Large intestine (tissue), 3 donors: ENCODE data around the gene PLPPR4. TPM values are rescaled to one million over a fixed set of nuclear protein-coding genes. Genes with fewer than 3 reads are reported as not detected.
"Not testable (repeated sequence)": the region's sequence is repeated elsewhere in the genome, so short reads cannot be mapped to it uniquely, and the experiment has no call there.

Source experiments
- DNase-seq, 2 donors: peaks; one replicate each; pipeline versions ENCODE4 v3.0.0 to v3.0.0-alpha.2; 2013
- H3K27ac ChIP-seq: one replicate; pipeline ENCODE4 v1.5.1; 2013; ENCODE audit warnings: low read length
- H3K27me3 ChIP-seq: 2 replicates; pipeline ENCODE4 v1.6.1; 2013; ENCODE audit warnings: low read length; ENCODE audit not compliant: control insufficient read depth, insufficient read depth
- H3K36me3 ChIP-seq: 2 replicates; pipeline ENCODE4 v1.6.1; 2013; ENCODE audit warnings: low read length; ENCODE audit not compliant: control insufficient read depth, insufficient read depth
- H3K4me1 ChIP-seq: one replicate; pipeline ENCODE4 v1.6.1; 2013; ENCODE audit warnings: low read length; ENCODE audit not compliant: control insufficient read depth, insufficient read depth
- H3K4me3 ChIP-seq: one replicate; pipeline ENCODE4 v1.5.1; 2013; ENCODE audit warnings: low read length
- H3K9me3 ChIP-seq: one replicate; pipeline ENCODE4 v1.6.1; 2013; ENCODE audit warnings: mild to moderate bottlenecking, low read depth, low read length, moderate library complexity; ENCODE audit not compliant: control insufficient read depth
- WGBS: methylation state at CpG from one replicate; pipeline ENCODE4 v1.1.5; 2013; ENCODE audit warnings: low lambda C conversion rate; ENCODE audit not compliant: insufficient coverage; 5-methylcytosine and 5-hydroxymethylcytosine counted together
- polyA plus RNA-seq: library from polyadenylated mRNA; unstranded; fragments of 120-200 nt; gene quantifications from one replicate; pipeline ENCODE4 v1.2.1, GENCODE V29; 2013

PLPPR4 gene
- polyA plus RNA-seq, 1 donor, result 1.5 TPM

DNA sequence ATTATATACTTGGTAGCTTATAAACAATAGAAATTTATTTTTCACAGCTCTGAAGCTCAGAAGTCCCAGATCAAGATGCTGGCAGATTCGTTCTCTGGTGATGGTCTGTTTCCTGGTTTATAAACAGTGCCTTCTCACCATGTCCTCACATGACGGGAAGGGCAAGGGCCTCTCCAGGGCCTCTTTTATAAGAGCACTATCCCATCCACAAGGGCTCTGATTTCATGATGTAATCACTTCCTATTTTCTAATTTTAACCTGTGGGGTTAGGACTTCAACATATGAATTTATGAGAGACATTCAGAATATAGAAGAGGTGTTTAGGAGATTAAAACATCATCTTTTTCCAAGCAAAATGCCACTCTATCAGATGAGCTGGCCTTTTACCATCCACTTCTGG, 32.1 kb upstream of the PLPPR4 start:
- no peaks in the 10 kb centered on the region for H3K4me1 ChIP-seq
- H3K4me3 ChIP-seq, result no peak overlapping the region
- 80% methylated on average over 1 of the region's 2 CpGs for WGBS

GRCh38 chr1:99233446-99233845, 30.8 kb upstream of the PLPPR4 start:
- Histone ChIP-seq H3K27me3 (no peaks in the 10 kb centered on the region), H3K9me3 (no peaks in the 10 kb centered on the region), H3K36me3 (no peaks in the 10 kb centered on the region), H3K4me3 (no peak overlapping the region), H3K4me1 (no peaks in the 10 kb centered on the region), H3K27ac (no peak overlapping the region)
- DNase-seq, result no peak
- WGBS, result no CpG with 5 or more reads among the region's 1 CpG

More for the DNA sequence above, 32.1 kb upstream of the PLPPR4 start:
- no peaks in the 10 kb centered on the region for H3K36me3 ChIP-seq
- peaks cover 4% of the 10 kb centered on the region for H3K27me3 ChIP-seq
- no peak overlapping the region for H3K27ac ChIP-seq
- no peak for DNase-seq
- no peaks in the 10 kb centered on the region for H3K9me3 ChIP-seq

- H3K4me1 ChIP-seq, result no peaks in the 10 kb centered on the region
- no peaks in the 10 kb centered on the region for H3K36me3 ChIP-seq
- no peak overlapping the region for H3K27ac ChIP-seq
- no peak for DNase-seq
- H3K4me3 ChIP-seq, result no peak overlapping the region
- no peaks in the 10 kb centered on the region for H3K9me3 ChIP-seq
- H3K27me3 ChIP-seq, result no peaks in the 10 kb centered on the region
Observed at GRCh38 chr1:99236756-99237155, 27.5 kb upstream of the PLPPR4 start.

DNA sequence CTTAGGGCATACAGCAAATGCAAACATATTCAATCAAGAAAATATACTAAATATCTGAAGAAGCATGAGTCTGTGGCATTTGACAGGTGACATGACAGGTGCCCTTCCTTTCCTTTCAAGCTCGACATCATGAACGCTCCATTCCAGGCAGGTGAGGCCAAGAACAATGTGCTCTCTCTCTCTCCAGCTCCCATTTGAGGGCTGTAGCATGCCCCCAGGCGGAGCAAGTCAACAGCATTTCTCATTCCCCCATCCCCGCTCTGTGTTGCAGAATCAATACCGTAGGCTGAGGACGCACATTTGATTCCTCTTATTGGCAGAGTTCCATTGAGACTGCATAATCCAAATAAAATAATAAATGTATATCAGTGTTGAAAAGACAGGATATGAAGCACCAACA, 24.6 kb upstream of the PLPPR4 start:
- Histone ChIP-seq H3K9me3 (no peaks in the 10 kb centered on the region), H3K27me3 (no peaks in the 10 kb centered on the region), H3K4me1 (no peaks in the 10 kb centered on the region), H3K36me3 (no peaks in the 10 kb centered on the region), H3K4me3 (no peak overlapping the region), H3K27ac (no peak overlapping the region)
- DNase-seq, result no peak
- no CpG with 5 or more reads among the region's 6 CpGs for WGBS

- WGBS, result 92% methylated on average over 1 of the region's 2 CpGs
- Histone ChIP-seq H3K4me1 (no peaks in the 10 kb centered on the region), H3K27ac (no peak overlapping the region), H3K9me3 (no peaks in the 10 kb centered on the region), H3K4me3 (no peak overlapping the region), H3K36me3 (no peaks in the 10 kb centered on the region), H3K27me3 (no peaks in the 10 kb centered on the region)
- no peak for DNase-seq
Observed at GRCh38 chr1:99240621-99241020, 23.7 kb upstream of the PLPPR4 start.

- no peak for DNase-seq
- 100% methylated on average over 1 of the region's 3 CpGs for WGBS
Observed at GRCh38 chr1:99246152-99246551, 18.1 kb upstream of the PLPPR4 start.

GRCh38 chr1:99247199-99247598, 17.1 kb upstream of the PLPPR4 start:
- 100% methylated on average over 1 of the region's 2 CpGs for WGBS

More at GRCh38 chr1:99246152-99246551, 18.1 kb upstream of the PLPPR4 start:
- H3K36me3 ChIP-seq, result no peaks in the 10 kb centered on the region
- no peak overlapping the region for H3K27ac ChIP-seq
- H3K4me3 ChIP-seq, result no peak overlapping the region
- H3K27me3 ChIP-seq, result no peaks in the 10 kb centered on the region
- no peaks in the 10 kb centered on the region for H3K4me1 ChIP-seq
- no peaks in the 10 kb centered on the region for H3K9me3 ChIP-seq

GRCh38 chr1:99250728-99251127, 13.6 kb upstream of the PLPPR4 start:
- WGBS, result no CpG with 5 or more reads among the region's 5 CpGs
- H3K4me1 ChIP-seq, result no peaks in the 10 kb centered on the region
- H3K4me3 ChIP-seq, result no peak overlapping the region
- H3K27ac ChIP-seq, result no peak overlapping the region
- no peaks in the 10 kb centered on the region for H3K36me3 ChIP-seq
- H3K9me3 ChIP-seq, result no peaks in the 10 kb centered on the region
- H3K27me3 ChIP-seq, result no peaks in the 10 kb centered on the region
- DNase-seq, result no peak

More at GRCh38 chr1:99247199-99247598, 17.1 kb upstream of the PLPPR4 start:
- no peaks in the 10 kb centered on the region for H3K27me3 ChIP-seq
- no peak for DNase-seq
- H3K4me1 ChIP-seq, result no peaks in the 10 kb centered on the region
- H3K9me3 ChIP-seq, result no peaks in the 10 kb centered on the region
- no peaks in the 10 kb centered on the region for H3K36me3 ChIP-seq
- no peak overlapping the region for H3K4me3 ChIP-seq
- no peak overlapping the region for H3K27ac ChIP-seq

DNA sequence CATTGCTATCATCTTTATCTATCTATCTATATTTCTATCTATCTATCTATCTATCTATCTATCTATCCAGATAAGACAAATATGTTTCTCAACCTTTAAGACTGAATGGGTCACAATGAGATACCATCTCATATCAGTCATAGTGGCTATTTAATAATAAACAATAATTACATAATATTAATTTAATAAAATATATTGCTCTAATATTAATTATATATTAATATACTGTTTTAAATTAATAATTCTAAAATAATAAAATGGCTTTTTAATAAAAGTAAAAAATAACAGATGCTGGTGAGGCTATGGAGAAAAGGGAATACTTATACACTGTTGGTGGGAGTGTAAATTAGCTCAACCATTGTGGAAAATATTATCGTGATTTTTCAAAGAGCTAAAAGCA, 13.0 kb upstream of the PLPPR4 start:
- DNase-seq, result no peak
- Histone ChIP-seq H3K27me3 (no peaks in the 10 kb centered on the region), H3K9me3 (no peaks in the 10 kb centered on the region), H3K27ac (no peak overlapping the region), H3K4me1 (no peaks in the 10 kb centered on the region), H3K36me3 (no peaks in the 10 kb centered on the region), H3K4me3 (no peak overlapping the region)
- WGBS, result no CpG with 5 or more reads among the region's 1 CpG

- Histone ChIP-seq H3K9me3 (no peaks in the 10 kb centered on the region), H3K27ac (no peak overlapping the region), H3K27me3 (no peaks in the 10 kb centered on the region), H3K4me3 (no peak overlapping the region), H3K4me1 (no peaks in the 10 kb centered on the region), H3K36me3 (no peaks in the 10 kb centered on the region)
- 76% methylated on average over 2 of the region's 2 CpGs for WGBS
- DNase-seq, result no peak
Observed at GRCh38 chr1:99252630-99253029, 11.7 kb upstream of the PLPPR4 start.

DNA sequence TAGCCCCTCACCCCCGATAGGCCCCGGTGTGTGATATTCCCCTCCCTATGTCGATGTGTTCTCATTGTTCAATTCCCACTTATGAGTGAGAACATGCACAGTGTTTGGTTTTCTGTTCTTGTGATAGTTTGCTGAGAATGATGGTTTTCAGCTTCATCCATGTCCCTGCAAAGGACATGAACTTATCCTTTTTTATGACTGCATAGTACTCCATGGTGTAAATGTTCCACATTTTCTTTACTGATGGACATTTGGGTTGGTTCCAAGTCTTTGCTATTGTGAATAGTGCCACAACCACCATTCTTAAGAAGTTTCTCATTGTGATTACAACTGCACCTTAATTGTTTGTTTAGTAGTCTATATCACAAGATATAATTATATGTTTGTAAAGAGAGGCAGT, 3.9 kb upstream of the PLPPR4 start:
- H3K36me3 ChIP-seq, DNase-seq, H3K27ac ChIP-seq, H3K4me1 ChIP-seq, H3K4me3 ChIP-seq, H3K9me3 ChIP-seq: not testable (repeated sequence)
- no CpG with 5 or more reads among the region's 3 CpGs for WGBS
- H3K27me3 ChIP-seq, result peaks cover 24% of the 10 kb centered on the region
